AG09309 (cell line): ENCODE data around the gene RIPPLY1.

Source experiments
- DNase-seq: peaks from one replicate; pipeline ENCODE4 v3.0.0-alpha.2; 2010; ENCODE audit warnings: low read depth
- H3K4me3 ChIP-seq: 2 replicates; pipeline ENCODE4 v1.5.1; 2011; ENCODE audit warnings: mild to moderate bottlenecking, low read depth, low read length, moderate library complexity; ENCODE audit not compliant: control insufficient read depth
- CTCF ChIP-seq: IDR thresholded peaks from 2 replicates; pipeline ENCODE4 v1.5.1; 2011; ENCODE audit warnings: mild to moderate bottlenecking, low read depth, low read length, inconsistent platforms; ENCODE audit not compliant: insufficient read depth, control insufficient read depth; ENCODE audit errors: missing control alignments

RIPPLY1 gene

GRCh38 chrX:106903291-106903824, at the start of gene RIPPLY1:
Gene RIPPLY1, minus strand, starts transcription at chrX:106903341. Its CDS starts 54 bp downstream, at chrX:106903287.
- TF ChIP-seq CTCF, result no peak
- no peak for DNase-seq
- H3K4me3 ChIP-seq, result no peak within 1 kb of the TSS

- no peak for DNase-seq
Observed at GRCh38 chrX:106952538-106952937, 49.4 kb upstream of the RIPPLY1 start.

GRCh38 chrX:106952089-106952488, 48.9 kb upstream of the RIPPLY1 start:
- no peak for TF ChIP-seq CTCF
- H3K4me3 ChIP-seq, result no peak overlapping the region
- DNase-seq, result no peak

More at GRCh38 chrX:106952538-106952937, 49.4 kb upstream of the RIPPLY1 start:
- no peak overlapping the region for H3K4me3 ChIP-seq
- TF ChIP-seq CTCF, result no peak

GRCh38 chrX:106951230-106951629, 48.1 kb upstream of the RIPPLY1 start:
- no peak for DNase-seq
- H3K4me3 ChIP-seq, result no peak overlapping the region
- no peak for TF ChIP-seq CTCF

GRCh38 chrX:106950381-106950780, 47.2 kb upstream of the RIPPLY1 start:
- TF ChIP-seq CTCF, result no peak
- DNase-seq, result no peak
- no peak overlapping the region for H3K4me3 ChIP-seq

GRCh38 chrX:106949366-106949765, 46.2 kb upstream of the RIPPLY1 start:
- H3K4me3 ChIP-seq, result no peak overlapping the region
- no peak for TF ChIP-seq CTCF
- DNase-seq, result no peak

- no peak for DNase-seq
- TF ChIP-seq CTCF, result no peak
Observed at GRCh38 chrX:106948641-106949040, 45.5 kb upstream of the RIPPLY1 start.

More at GRCh38 chrX:106948641-106949040, 45.5 kb upstream of the RIPPLY1 start:
- no peak overlapping the region for H3K4me3 ChIP-seq
